Heart right ventricle (tissue), 16 donors: ENCODE measurements around the gene GGA2. TPM values are rescaled to one million over a fixed set of nuclear protein-coding genes. Genes with fewer than 3 reads are reported as not detected.
A peak's percentile ranks its signal among the peaks of the same experiment; 100 is the strongest.
"Not testable (repeated sequence)": the region's sequence is repeated elsewhere in the genome, so short reads cannot be mapped to it uniquely, and the experiment has no call there.

ENCODE experiments used
- ATAC-seq, 8 donors: fragments of 200-7000 bp; cut with Tn5 transposase; one replicate each; pipeline ENCODE4 v1.9.1; 2020; ENCODE audit warnings: mild to moderate bottlenecking in 8 of 8, moderate library complexity in 8 of 8, moderate number of reproducible peaks in 1 of 8
- DNase-seq, 2 donors: peaks; one replicate each; pipeline ENCODE4 v3.0.0-alpha.2; 2020
- H3K27ac ChIP-seq, 10 donors: fragments of 200-600 bp; sonication (generic) in 2 of 10; one replicate each; pipeline versions ENCODE4 v1.5.0 to v1.8.0; 2020 to 2022; ENCODE audit warnings: mild to moderate bottlenecking in 3 of 10
- H3K27me3 ChIP-seq, 7 donors: fragments of 200-600 bp; one replicate each; pipeline ENCODE4 v1.8.0; 2021 to 2022; ENCODE audit warnings: mild to moderate bottlenecking in 2 of 7
- H3K36me3 ChIP-seq, 9 donors: fragments of 200-600 bp; sonication (generic) in 1 of 9; one replicate each; pipeline versions ENCODE4 v1.5.0 to v1.8.0; 2020 to 2022; ENCODE audit warnings: mild to moderate bottlenecking in 2 of 9
- H3K4me1 ChIP-seq, 9 donors: fragments of 200-600 bp; sonication (generic) in 1 of 9; one replicate each; pipeline versions ENCODE4 v1.5.0 to v1.8.0; 2020 to 2022; ENCODE audit warnings: mild to moderate bottlenecking in 4 of 9
- H3K4me3 ChIP-seq, 10 donors: fragments of 200-600 bp; sonication (generic) in 2 of 10; one replicate each; pipeline versions ENCODE4 v1.5.0 to v1.8.0; 2020 to 2022; ENCODE audit warnings: mild to moderate bottlenecking in 7 of 10, moderate library complexity in 2 of 10
- H3K9me3 ChIP-seq, 11 donors: fragments of 200-600 bp in 10 of 11; sonication (generic) in 2 of 11; one replicate each; pipeline versions ENCODE4 v1.5.0 to v1.8.0; 2013 to 2022; ENCODE audit warnings: mild to moderate bottlenecking in 2 of 11, control low read depth in 1 of 11, moderate library complexity in 1 of 11
- CTCF ChIP-seq, 9 donors: fragments of 200-600 bp; sonication (generic) in 2 of 9; IDR thresholded peaks; one replicate each; pipeline versions ENCODE4 v1.5.0 to v1.8.0; 2021 to 2022; ENCODE audit warnings: antibody characterized with exemption in 9 of 9, mild to moderate bottlenecking in 5 of 9, moderate library complexity in 1 of 9
- WGBS, 2 donors: extraction: QIAGEN DNeasy Blood & Tissue Kit; methylation state at CpG; one replicate each; pipeline ENCODE4 v1.1.7; 2013; ENCODE audit warnings: inconsistent platforms in 1 of 2; 5-methylcytosine and 5-hydroxymethylcytosine counted together
- intact Hi-C, 10 donors: fragments of 100-400 bp; cut with DNase I; formaldehyde crosslinking; loops; one replicate each; pipeline versions ENCODE4 v1.11.1 to v1.14.2; 2022
- polyA plus RNA-seq, 2 donors: library from polyadenylated mRNA; stranded (reverse); fragments of 200-250 nt; gene quantifications; one replicate each; pipeline ENCODE4 v1.2.3, GENCODE V29; 2013
- total RNA-seq, 10 donors: library from RNA; stranded (reverse); fragmentation: NEBNext Ultra II Directional in 3 of 10; extraction: Animal tissue kit (Norgen Biotek cat#: 25700) in 3 of 10; gene quantifications; one replicate each; pipeline versions ENCODE4 v1.2.1 to v1.2.4, GENCODE V29; 2021 to 2023
- donor health status: Arrhythmogenic right ventricular cardiomyopathy.
- donor health status: ischemic (EF 13 %, LVEDD 7.1; RV severe dilation, severe dysfunction).
- donor health status: healthy with polysubstance abuse.
- donor health status: DM: no; HTN: yes; CAD: no.
- donor health status: DM: no; HTN: no; CAD: no.
- donor health status: ischemic (EF 25% LVEDD 6.9; RV normal size, moderate dysfunction).
- donor health status: ischemic (EF 25% LVEDD 5.7; RV mildly dilated, moderate dysfunction).
- donor health status: healthy.
- donor health status: DM: yes; HTN: yes; CAD: no.
- donor health status: Ischemic cardiomyopathy.
- donor health status: ischemic (EF 35%, LVEDD 5.7; RV mildly dilated, moderate dysfunction).
- donor health status: nonischemic (EF 11% LVEDD 7.7; RV severe dilation, severe dysfunction).
- donor health status: DM: yes; HTN: yes; CAD: no.
- donor health status: PGD.
- donor health status: ischemic (EF 29% LVEDD 5.4; RV normal size, mild dysfunction).
- donor health status: nonischemic (EF 23%, LVEDD 6.1; RV moderate dilation, normal function).

The GGA2 gene
- total and polyA plus RNA-seq, 12 donors: 12.2 to 52.9 (median 38.6) TPM

DNA sequence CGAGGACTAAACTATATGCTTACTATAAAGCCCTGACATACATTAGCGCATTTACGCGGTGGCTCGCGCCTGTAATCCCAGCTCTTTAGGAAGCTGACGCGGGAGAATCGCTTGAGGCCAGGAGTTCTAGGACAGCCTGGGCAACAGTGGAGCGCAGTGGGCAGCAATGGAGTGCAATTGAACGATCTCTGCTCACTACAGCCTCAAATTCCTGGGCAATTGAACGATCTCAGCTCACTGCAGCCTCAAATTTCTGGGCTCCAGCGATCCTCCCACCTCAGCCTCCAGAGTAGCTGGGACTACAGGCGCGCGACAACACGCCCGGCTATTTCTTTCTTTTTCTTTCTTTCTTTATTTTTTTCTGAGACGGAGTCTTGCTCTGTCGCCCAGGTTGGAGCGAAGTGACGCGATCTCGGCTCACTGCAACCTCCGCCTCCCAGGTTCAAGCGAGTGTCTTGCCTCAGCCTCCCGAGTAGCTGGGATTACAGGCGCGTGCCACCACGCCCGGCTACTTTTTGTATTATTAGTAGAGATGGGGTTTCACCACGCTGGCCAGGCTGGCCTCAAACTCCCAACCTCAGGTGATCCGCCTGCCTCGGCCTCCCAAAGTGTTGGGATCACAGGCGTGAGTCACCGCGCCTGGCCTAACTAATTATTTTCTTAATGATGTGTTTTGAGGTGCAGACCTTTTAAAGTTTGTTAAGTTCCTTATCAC lies 56.8 kb downstream of the GGA2 start:
- no peaks in the 10 kb centered on the region for H3K27me3 ChIP-seq
- no peak for TF ChIP-seq CTCF (IDR thresholded peaks at IDR 0.05)
- peak overlapping the region in 5 of 10 donors; percentile 55 to 91 (median 91) for H3K27ac ChIP-seq
- H3K36me3 ChIP-seq: peaks cover 0 to 26% (median 0%) of the 10 kb centered on the region in 9 donors
- peaks cover 0 to 42% (median 19%) of the 10 kb centered on the region in 9 donors for H3K4me1 ChIP-seq
- H3K9me3 ChIP-seq: no peaks in the 10 kb centered on the region
- H3K4me3 ChIP-seq: peak overlapping the region; percentile 77 to 100 (median 84)
- intact Hi-C loops: loop anchor here in 3 of 10 donors (5.0 to 10.0 kb wide), 2 partner anchors 51 to 54 kb away; no protein-coding TSS in a partner anchor
- ATAC-seq (peak in 3 of 8 donors; percentile 4 to 15 (median 7)), DNase-seq (no peak)
- 52 to 54% methylated on average over 37 of the region's 37 CpGs for WGBS, 2 donors

DNA sequence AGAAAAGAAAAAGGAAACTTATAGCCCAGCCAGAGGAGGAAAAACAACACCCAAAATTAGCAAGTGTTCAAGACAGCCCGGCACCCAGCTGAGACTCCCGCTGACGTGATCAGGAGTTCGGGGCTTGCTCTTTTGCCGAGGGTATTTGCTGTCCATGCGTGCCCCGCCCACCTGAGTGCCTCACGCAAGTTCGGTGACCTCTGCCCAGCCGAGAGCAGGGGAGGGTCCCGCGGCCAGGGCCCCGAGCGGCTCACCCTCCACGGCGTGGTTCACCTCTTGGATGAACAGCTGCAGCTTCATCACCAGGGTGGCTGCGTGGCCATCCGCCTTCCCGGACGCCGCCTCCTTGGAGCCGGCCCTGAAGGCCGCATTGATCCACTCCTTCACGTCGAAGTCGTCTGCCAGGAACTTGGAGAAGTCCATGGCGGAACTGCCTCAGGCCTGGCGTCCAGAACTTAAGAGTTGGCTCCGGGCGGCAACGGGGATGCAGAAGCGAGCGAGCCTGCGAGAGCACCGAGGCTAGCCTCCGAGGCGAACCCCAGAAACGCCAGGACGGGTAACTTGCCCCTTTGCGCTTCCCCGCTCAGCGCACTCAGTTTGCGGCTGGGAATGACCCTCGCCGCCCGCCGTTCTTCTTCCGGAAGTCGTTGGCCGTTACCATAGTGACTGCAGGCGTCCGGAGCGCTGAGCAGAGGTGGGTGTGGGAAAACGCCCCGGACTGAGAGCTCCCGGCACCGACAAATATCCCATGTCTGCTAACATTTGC lies 57.5 kb downstream of the GGA2 start, which contains the start of gene COG7:
COG7 (minus strand) TSS at position 618 of the 766 bp plus-strand sequence; CDS start at position 423, 195 bp downstream.
- Histone ChIP-seq H3K4me3 (peak within 1 kb of the TSS; percentile 77 to 100 (median 84)), H3K27ac (peak within 1 kb of the TSS; percentile 55 to 93 (median 88)), H3K9me3 (no peaks in the 10 kb centered on the region), H3K4me1 (peaks cover 0 to 43% (median 19%) of the 10 kb centered on the region in 9 donors), H3K36me3 (peaks cover 0 to 26% (median 0%) of the 10 kb centered on the region in 9 donors), H3K27me3 (no peaks in the 10 kb centered on the region)
- DNase-seq (peak; percentile 89 to 92), ATAC-seq (peak; percentile 94 to 98 (median 96))
- intact Hi-C loops: loop anchor here in 3 of 10 donors (5.0 to 10.0 kb wide), 2 partner anchors 52 to 55 kb away; no protein-coding TSS in a partner anchor
- WGBS, 2 donors: 0 to 1% methylated on average over 57 of the region's 57 CpGs
- TF ChIP-seq CTCF (IDR thresholded peaks at IDR 0.05): no peak

DNA sequence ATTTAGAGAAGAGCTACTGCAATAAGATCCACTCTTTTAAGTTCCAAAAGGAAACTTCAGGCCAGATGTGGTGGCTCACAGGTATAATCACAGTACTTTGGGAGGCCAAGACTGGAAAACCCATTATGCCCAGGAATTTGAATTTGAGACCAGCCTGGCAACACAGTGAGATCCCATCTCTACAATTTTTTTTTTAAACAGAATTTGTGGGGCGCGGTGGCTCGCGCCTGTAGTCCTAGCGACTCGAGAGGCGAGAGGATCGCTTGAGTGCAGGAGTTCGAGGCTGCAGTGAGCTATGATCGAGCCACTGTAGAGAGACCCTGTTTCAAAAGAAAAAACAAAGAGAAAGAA lies 58.1 kb downstream of the GGA2 start:
- intact Hi-C loops: loop anchor here in 3 of 10 donors (5.0 to 10.0 kb wide), 2 partner anchors 53 to 55 kb away; no protein-coding TSS in a partner anchor
- Histone ChIP-seq H3K4me1 (peaks cover 0 to 43% (median 19%) of the 10 kb centered on the region in 9 donors), H3K36me3 (peaks cover 0 to 27% (median 0%) of the 10 kb centered on the region in 9 donors), H3K27ac (peak overlapping the region in 8 of 10 donors; percentile 77 to 93 (median 90)), H3K4me3 (peak overlapping the region; percentile 77 to 100 (median 84)), H3K27me3 (no peaks in the 10 kb centered on the region), H3K9me3 (no peaks in the 10 kb centered on the region)
- no peak for TF ChIP-seq CTCF (IDR thresholded peaks at IDR 0.05)
- DNase-seq: no peak
- peak in 1 of 8 donors; percentile 36 for ATAC-seq
- 4 to 5% methylated on average over 10 of the region's 10 CpGs for WGBS, 2 donors

DNA sequence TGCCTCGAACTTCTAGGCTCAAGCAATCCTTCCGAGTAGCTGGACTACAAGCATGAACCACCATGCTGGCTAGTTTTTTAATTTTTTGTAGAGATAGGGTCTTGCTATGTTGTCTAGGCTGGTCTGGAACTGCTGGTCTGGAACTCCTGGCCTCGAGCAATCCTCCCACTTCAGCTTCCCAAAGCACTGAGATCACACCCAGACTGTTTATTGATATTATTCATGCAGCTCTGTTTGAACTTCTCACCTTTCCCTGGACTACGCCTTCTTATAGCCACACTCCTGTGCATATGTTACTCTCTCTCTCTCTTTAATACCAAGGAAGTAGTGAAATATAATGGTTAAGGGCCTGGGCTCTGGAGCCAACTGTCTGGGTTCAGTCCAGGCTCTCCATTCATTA lies 61.9 kb downstream of the GGA2 start:
- H3K36me3 ChIP-seq: peaks cover 0 to 52% (median 15%) of the 10 kb centered on the region in 9 donors
- no peaks in the 10 kb centered on the region for H3K27me3 ChIP-seq
- intact Hi-C loops: no loop called here
- H3K4me3 ChIP-seq: no peak overlapping the region
- ATAC-seq (no peak), DNase-seq (no peak)
- no peak overlapping the region for H3K27ac ChIP-seq
- TF ChIP-seq CTCF (IDR thresholded peaks at IDR 0.05): no peak
- peaks cover 0 to 32% (median 14%) of the 10 kb centered on the region in 9 donors for H3K4me1 ChIP-seq
- WGBS, 2 donors: 83 to 90% methylated on average over 4 of the region's 4 CpGs
- H3K9me3 ChIP-seq: no peaks in the 10 kb centered on the region

DNA sequence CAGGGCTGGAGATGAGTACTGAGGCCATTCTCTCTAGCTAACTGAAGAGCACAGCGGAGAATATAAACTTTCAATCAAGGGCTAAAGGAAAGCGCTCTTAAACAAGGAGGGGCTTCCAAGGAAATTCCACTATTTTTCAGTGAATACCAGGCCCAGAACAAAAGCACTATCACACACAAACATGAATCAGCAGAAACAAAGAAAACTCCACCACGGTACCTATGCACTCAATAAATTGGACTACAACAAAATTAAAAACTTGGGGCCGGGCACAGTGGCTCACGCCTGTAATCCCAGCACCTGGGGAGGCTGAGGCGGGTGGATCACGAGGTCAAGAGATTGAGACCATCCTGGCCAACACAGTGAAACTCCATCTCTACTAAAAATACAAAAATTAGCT lies 72.8 kb downstream of the GGA2 start:
- not testable (repeated sequence) for ATAC-seq, H3K27me3 ChIP-seq, H3K9me3 ChIP-seq, H3K4me3 ChIP-seq, H3K27ac ChIP-seq, DNase-seq
- H3K4me1 ChIP-seq: peaks cover 0 to 16% (median 0%) of the 10 kb centered on the region in 9 donors
- WGBS, 2 donors: 95 to 96% methylated on average over 7 of the region's 7 CpGs
- H3K36me3 ChIP-seq: peaks cover 0 to 96% (median 28%) of the 10 kb centered on the region in 9 donors
- intact Hi-C loops: loop anchor here in 3 of 10 donors (10.0 kb wide), 3 partner anchors 353 to 543 kb away; no protein-coding TSS in a partner anchor
